GM12878 (cell line): Measurements from ENCODE around the gene NEK7. TPM values are rescaled to one million over a fixed set of nuclear protein-coding genes. Genes with fewer than 3 reads are reported as not detected.

Source experiments
- ATAC-seq: fragments of 200-7000 bp; cut with Tn5 transposase; 3 replicates; pipeline ENCODE4 v1.9.1; 2020; ENCODE audit warnings: mild to moderate bottlenecking, moderate library complexity
- BruUV-seq: library from RNA; stranded (reverse); fragments of 400-500 nt; replicated peaks from 2 replicates; lab custom pipeline; 2021; lab: Mats Ljungman, UMichigan
- CTCF ChIA-PET: fragments of 300-600 bp; sonication (Branson Sonifier 250); formaldehyde crosslinking; extraction: SDS; loops from one replicate; lab custom pipeline; 2021; ENCODE audit warnings: inconsistent platforms; lab: Yijun Ruan, JAX
- POLR2A ChIA-PET: fragments of 350-600 bp; formaldehyde crosslinking; extraction: SDS; loops from one replicate; lab custom pipeline; 2021; ENCODE audit warnings: inconsistent platforms; lab: Charles Lee
- RAD21 ChIA-PET: fragments of 300-600 bp; sonication (Branson Sonifier 250); formaldehyde crosslinking; loops from one replicate; lab custom pipeline; 2023; ENCODE audit warnings: antibody characterized with exemption; ENCODE audit not compliant: unreplicated experiment; lab: Charles Lee
- SMC1A ChIA-PET: fragments of 300-600 bp; sonication (Branson Sonifier 250); formaldehyde crosslinking; loops from one replicate; lab custom pipeline; 2023; ENCODE audit not compliant: unreplicated experiment, uncharacterized antibody; lab: Charles Lee
- DNase-seq: peaks from one replicate; pipeline ENCODE4 v3.0.0-alpha.2; 2011; ENCODE audit warnings: low read depth, low spot score
- FAIRE-seq: peaks from 3 replicates; lab custom pipeline; 2011; peaks lifted over from hg19 to GRCh38; lab: Jason Lieb, UNC
- H2AFZ ChIP-seq: 2 replicates; pipeline ENCODE4 v1.6.0; 2011; ENCODE audit warnings: low read depth, low read length, control low read depth; ENCODE audit not compliant: control insufficient read depth
- H3K27ac ChIP-seq: 2 replicates; pipeline ENCODE4 v1.5.1; 2011; ENCODE audit warnings: control low read depth; ENCODE audit not compliant: control insufficient read depth, insufficient read depth
- H3K27me3 ChIP-seq, 2 experiments: replicated peaks in 1 of 2; 2 replicates each; pipeline versions ENCODE4 v1.6.0 to v1.6.1; 2011; ENCODE audit warnings: low read length in 1 of 2; ENCODE audit not compliant: control insufficient read depth in 2 of 2, insufficient read depth in 2 of 2
- H3K36me3 ChIP-seq, 2 experiments: 2 replicates each; pipeline ENCODE4 v1.5.1; 2011; ENCODE audit warnings: low read length in 1 of 2; ENCODE audit not compliant: control insufficient read depth in 2 of 2, insufficient read depth in 2 of 2
- H3K4me1 ChIP-seq: 2 replicates; pipeline ENCODE4 v1.6.1; 2011; ENCODE audit warnings: mild to moderate bottlenecking, low read length, moderate library complexity, mixed read lengths; ENCODE audit not compliant: control insufficient read depth, insufficient read depth
- H3K4me2 ChIP-seq: 2 replicates; pipeline ENCODE4 v1.6.0; 2011; ENCODE audit warnings: control low read depth; ENCODE audit not compliant: control insufficient read depth, insufficient read depth
- H3K4me3 ChIP-seq: fragments of 200-600 bp; sonication (generic); 2 replicates; pipeline ENCODE4 v1.5.1; 2016
- H3K79me2 ChIP-seq: 2 replicates; pipeline ENCODE4 v1.6.0; 2011; ENCODE audit warnings: low read length; ENCODE audit not compliant: control insufficient read depth, insufficient read depth
- H3K9ac ChIP-seq: 2 replicates; pipeline ENCODE4 v1.8.0; 2011; ENCODE audit warnings: low read length, control low read depth, mixed read lengths; ENCODE audit not compliant: control insufficient read depth, insufficient read depth
- H3K9me3 ChIP-seq: replicated peaks from 3 replicates; pipeline ENCODE4 v1.5.1; 2011; ENCODE audit warnings: mild to moderate bottlenecking, low read length; ENCODE audit not compliant: control insufficient read depth, insufficient read depth
- H4K20me1 ChIP-seq: 2 replicates; pipeline ENCODE4 v1.6.0; 2011; ENCODE audit not compliant: control insufficient read depth, insufficient read depth
- BMI1 ChIP-seq: fragments of 450-650 bp; IDR thresholded peaks from 2 replicates; pipeline ENCODE4 v1.6.1; 2016; ENCODE audit warnings: mild to moderate bottlenecking, moderate library complexity, borderline replicate concordance
- CREM ChIP-seq: IDR thresholded peaks from 2 replicates; pipeline ENCODE4 v1.6.1; 2014; ENCODE audit warnings: antibody characterized with exemption, low read depth
- FOS ChIP-seq: IDR thresholded peaks from 3 replicates; pipeline ENCODE4 v1.6.1; 2011; ENCODE audit warnings: borderline replicate concordance; ENCODE audit not compliant: insufficient read length; ENCODE audit errors: extremely low read depth
- NRF1 ChIP-seq: conservative IDR thresholded peaks from 2 replicates; pipeline ENCODE4 v1.6.1; 2011; ENCODE audit warnings: mild to moderate bottlenecking, low read depth, low read length, improper control_type of control experiment
- POU2F2 ChIP-seq: IDR thresholded peaks from 3 replicates; pipeline ENCODE4 v1.6.1; 2011; ENCODE audit warnings: low read depth, mild to moderate bottlenecking, low read length, borderline replicate concordance
- RAD21 ChIP-seq: IDR thresholded peaks from 2 replicates; pipeline ENCODE4 v1.6.1; 2011; ENCODE audit warnings: mild to moderate bottlenecking, low read depth, low read length, moderate library complexity; ENCODE audit not compliant: insufficient read depth
- SMAD5 ChIP-seq: IDR thresholded peaks from 2 replicates; pipeline ENCODE4 v1.6.1; 2016; ENCODE audit warnings: antibody characterized with exemption, low read depth
- SREBF1 ChIP-seq: IDR thresholded peaks from 2 replicates; pipeline ENCODE4 v1.6.1; 2012; ENCODE audit warnings: mild to moderate bottlenecking, low read length
- YY1 ChIP-seq: IDR thresholded peaks from 2 replicates; pipeline ENCODE4 v1.6.1; 2011; ENCODE audit warnings: low read depth, mild to moderate bottlenecking, low read length
- ZNF217 ChIP-seq: fragments of 450-650 bp; IDR thresholded peaks from 2 replicates; pipeline ENCODE4 v1.6.1; 2017; ENCODE audit warnings: antibody characterized with exemption, mild to moderate bottlenecking
- ZNF384 ChIP-seq: IDR thresholded peaks from 2 replicates; pipeline ENCODE4 v1.6.1; 2012; ENCODE audit warnings: low read depth, mild to moderate bottlenecking, low read length, improper control_type of control experiment, borderline replicate concordance
- ZZZ3 ChIP-seq: IDR thresholded peaks from 2 replicates; pipeline ENCODE4 v1.6.1; 2011; ENCODE audit warnings: low read depth; ENCODE audit not compliant: control insufficient read depth, insufficient read length
- WGBS: methylation state at CpG from one replicate; pipeline ENCODE4 v1.1.6; 2016; ENCODE audit warnings: low lambda C conversion rate; ENCODE audit not compliant: insufficient replicate concordance, insufficient coverage; ENCODE audit errors: missing lambda C conversion rate; 5-methylcytosine and 5-hydroxymethylcytosine counted together
- in situ Hi-C: fragments of 300-500 bp; cut with MboI; formaldehyde crosslinking; loops from 9 replicates; pipeline ENCODE4 v1.14.3; 2018; ENCODE audit warnings: mixed read lengths
- intact Hi-C: fragments of 100-400 bp; cut with micrococcal nuclease; formaldehyde crosslinking; loops from one replicate; pipeline ENCODE4 v1.14.2; 2022; ENCODE audit not compliant: unreplicated experiment
- polyA plus RNA-seq, 11 experiments: library from polyadenylated mRNA; depleted of rRNA in 4 of 11; unstranded in 6 of 11; stranded (reverse) in 5 of 11; fragments of >200 nt; fragmentation: Nextera tagmentation in 4 of 11; fragmentation: Illumina TruSeq in 1 of 11; extraction: Ambion mirVana in 4 of 11; extraction: Trizol in 1 of 11; gene quantifications; 1 replicate in 1 of 11; 2 replicates in 10 of 11; pipeline versions ENCODE4 v1.2.1 to v1.2.3, GENCODE V29; 2011 to 2016; ENCODE audit warnings: inconsistent platforms in 2 of 11, missing spikeins in 2 of 11, low read depth in 1 of 11
- total RNA-seq, 4 experiments: library from RNA; depleted of rRNA in 3 of 4; stranded (reverse); fragments of >200 nt in 3 of 4; fragmentation: Illumina TruSeq in 1 of 4; extraction: Trizol in 1 of 4; gene quantifications; 2 replicates each; pipeline versions ENCODE4 v1.2.1 to v1.2.3, GENCODE V29; 2013 to 2021
- TF ChIP-seq, protein P1 (sequence below): IDR thresholded peaks from 2 replicates; pipeline ENCODE4 v1.6.1; 2011; ENCODE audit warnings: mild to moderate bottlenecking, low read depth, low read length, moderate library complexity; ENCODE audit not compliant: insufficient replicate concordance
- TF ChIP-seq, protein P2 (sequence below): IDR thresholded peaks from 2 replicates; pipeline ENCODE4 v1.6.1; 2012; ENCODE audit warnings: low read depth, low read length, improper control_type of control experiment

NEK7 gene
- total and polyA plus RNA-seq, 10 of the 15 experiments (the other 5 are each of a cell fraction or from before 2014, with no cell fraction given), result 9.4 to 77.7 (median 24.0) TPM

- POLR2A ChIA-PET, result no interaction called here
- no peak overlapping the region for H3K27ac ChIP-seq
- WGBS, result 0% methylated on average over 1 of the region's 1 CpG
- no peak overlapping the region for H3K4me3 ChIP-seq
- H3K79me2 ChIP-seq, result no peaks in the 10 kb centered on the region
- H3K4me2 ChIP-seq, result no peak overlapping the region
- no peak overlapping the region for H2AFZ ChIP-seq
- SMC1A ChIA-PET, result no interaction called here
- no peaks in the 10 kb centered on the region for H3K36me3 ChIP-seq
- ATAC-seq, result no peak
- no peak for FAIRE-seq
- intact Hi-C loops (no loop called here), in situ Hi-C loops (no loop called here)
- no peaks in the 10 kb centered on the region for H3K4me1 ChIP-seq
- no peak for DNase-seq
- CTCF ChIA-PET, result interaction anchor here (0.6 kb wide), 1 partner anchor 809 kb away, joined by 3 read pairs; no protein-coding TSS in a partner anchor
- no TSS peak for BruUV-seq
- H3K9me3 ChIP-seq, result no peaks in the 10 kb centered on the region
- TF ChIP-seq SMAD5 (no peak), ZNF384 (no peak), CREM (no peak), NRF1 (no peak), RAD21 (no peak), ZZZ3 (no peak), ZNF217 (no peak), BMI1 (no peak), FOS (no peak), POU2F2 (no peak), YY1 (no peak), SREBF1 (no peak)
- TF ChIP-seq, protein P1, sequence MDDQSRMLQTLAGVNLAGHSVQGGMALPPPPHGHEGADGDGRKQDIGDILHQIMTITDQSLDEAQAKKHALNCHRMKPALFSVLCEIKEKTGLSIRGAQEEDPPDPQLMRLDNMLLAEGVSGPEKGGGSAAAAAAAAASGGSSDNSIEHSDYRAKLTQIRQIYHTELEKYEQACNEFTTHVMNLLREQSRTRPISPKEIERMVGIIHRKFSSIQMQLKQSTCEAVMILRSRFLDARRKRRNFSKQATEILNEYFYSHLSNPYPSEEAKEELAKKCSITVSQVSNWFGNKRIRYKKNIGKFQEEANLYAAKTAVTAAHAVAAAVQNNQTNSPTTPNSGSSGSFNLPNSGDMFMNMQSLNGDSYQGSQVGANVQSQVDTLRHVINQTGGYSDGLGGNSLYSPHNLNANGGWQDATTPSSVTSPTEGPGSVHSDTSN, result no peak
- TF ChIP-seq, protein P2, sequence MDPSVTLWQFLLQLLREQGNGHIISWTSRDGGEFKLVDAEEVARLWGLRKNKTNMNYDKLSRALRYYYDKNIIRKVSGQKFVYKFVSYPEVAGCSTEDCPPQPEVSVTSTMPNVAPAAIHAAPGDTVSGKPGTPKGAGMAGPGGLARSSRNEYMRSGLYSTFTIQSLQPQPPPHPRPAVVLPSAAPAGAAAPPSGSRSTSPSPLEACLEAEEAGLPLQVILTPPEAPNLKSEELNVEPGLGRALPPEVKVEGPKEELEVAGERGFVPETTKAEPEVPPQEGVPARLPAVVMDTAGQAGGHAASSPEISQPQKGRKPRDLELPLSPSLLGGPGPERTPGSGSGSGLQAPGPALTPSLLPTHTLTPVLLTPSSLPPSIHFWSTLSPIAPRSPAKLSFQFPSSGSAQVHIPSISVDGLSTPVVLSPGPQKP, result no peak
- H4K20me1 ChIP-seq, result no peaks in the 10 kb centered on the region
- no peak overlapping the region for H3K9ac ChIP-seq
- RAD21 ChIA-PET, result no interaction called here
- H3K27me3 ChIP-seq, result no peaks in the 10 kb centered on the region
These were observed 178.9 kb downstream of the NEK7 start for GRCh38 chr1:198335663-198336062.
